K562 (cell line): ENCODE data around the gene HFE. TPM values are rescaled to one million over a fixed set of nuclear protein-coding genes. Genes with fewer than 3 reads are reported as not detected.

Source experiments
- ATF6 ChIP-seq: sonication (generic); formaldehyde crosslinking; IDR thresholded peaks from 2 replicates; pipeline ENCODE4 v1.4.0; 2020; ENCODE audit warnings: mild to moderate bottlenecking, missing genetic modification reagents
- CHD4 ChIP-seq: fragments of 200-600 bp; sonication (generic); IDR thresholded peaks from 3 replicates; pipeline ENCODE4 v1.6.1; 2012; ENCODE audit warnings: low read depth, mild to moderate bottlenecking, mixed read lengths, low read length, inconsistent platforms; ENCODE audit not compliant: insufficient read depth, insufficient replicate concordance, poor library complexity, severe bottlenecking
- CREM ChIP-seq: IDR thresholded peaks from 2 replicates; pipeline ENCODE4 v1.6.1; 2014; ENCODE audit warnings: antibody characterized with exemption, low read depth
- MTA3 ChIP-seq: fragments of 450-650 bp; formaldehyde crosslinking; IDR thresholded peaks from 2 replicates; pipeline ENCODE4 v1.6.1; 2017; ENCODE audit warnings: mild to moderate bottlenecking, borderline replicate concordance
- NFRKB ChIP-seq: fragments of 450-650 bp; IDR thresholded peaks from 2 replicates; pipeline ENCODE4 v1.6.1; 2016; ENCODE audit warnings: low read depth
- PHF20 ChIP-seq: fragments of 450-650 bp; IDR thresholded peaks from 2 replicates; pipeline ENCODE4 v1.6.1; 2018; ENCODE audit not compliant: partially characterized antibody
- REST ChIP-seq, 2 experiments: fragments of 450-650 bp; formaldehyde crosslinking in 1 of 2; IDR thresholded peaks; 2 replicates each; pipeline versions ENCODE4 v1.4.0 to v1.6.1; 2014 to 2020; ENCODE audit warnings: mild to moderate bottlenecking in 2 of 2, borderline replicate concordance in 1 of 2, low read depth in 1 of 2
- SMARCA4 ChIP-seq: fragments of 450-650 bp; IDR thresholded peaks from 2 replicates; pipeline ENCODE4 v1.6.1; 2016
- TRIM28 ChIP-seq: fragments of 450-650 bp; IDR thresholded peaks from 2 replicates; pipeline ENCODE4 v1.6.1; 2017
- ZMIZ1 ChIP-seq, 2 experiments: fragments of 150-350 bp in 1 of 2; IDR thresholded peaks; 2 replicates each; pipeline ENCODE4 v1.6.1; 2012 to 2016; ENCODE audit warnings: low read depth in 2 of 2, low read length in 2 of 2, mild to moderate bottlenecking in 1 of 2, moderate library complexity in 1 of 2
- ZNF165 ChIP-seq: fragments of 250-450 bp; sonication (Bioruptor Pico); IDR thresholded peaks from 2 replicates; pipeline ENCODE4 v1.4.0; 2020; ENCODE audit warnings: borderline replicate concordance
- ZNF384 ChIP-seq: IDR thresholded peaks from 2 replicates; pipeline ENCODE4 v1.6.1; 2012; ENCODE audit warnings: low read depth, low read length, improper control_type of control experiment
- polyA plus RNA-seq, 8 experiments: library from polyadenylated mRNA; depleted of rRNA in 4 of 8; stranded (reverse) in 5 of 8; unstranded in 3 of 8; fragments of >200 nt; fragmentation: Nextera tagmentation in 2 of 8; fragmentation: Illumina TruSeq in 1 of 8; extraction: Ambion mirVana in 2 of 8; extraction: Trizol in 1 of 8; gene quantifications; 2 replicates each; pipeline versions ENCODE4 v1.2.1 to v1.2.3, GENCODE V29; 2011 to 2014; ENCODE audit warnings: inconsistent platforms in 1 of 8, missing spikeins in 1 of 8
- total RNA-seq, 7 experiments: library from RNA; depleted of rRNA in 6 of 7; stranded (reverse); fragments of >200 nt in 6 of 7; fragmentation: Illumina TruSeq in 2 of 7; extraction: Trizol in 2 of 7; gene quantifications; 2 replicates each; pipeline versions ENCODE4 v1.2.1 to v1.2.3, GENCODE V29; 2011 to 2021; ENCODE audit warnings: low replicate concordance in 1 of 7

Gene HFE
- total and polyA plus RNA-seq, 9 of the 15 experiments (the other 6 are each of a cell fraction or from before 2014, with no cell fraction given) = 0.14 to 1.2 (median 0.76) TPM

GRCh38 chr6:26064619-26065257, 22.5 kb upstream of the HFE start (continued):
- TF ChIP-seq SMARCA4 (no peak), CHD4 (peak; percentile 56), CREM (peak; percentile 36; the same call in 1 of the 2 replicates), ZNF384 (0 out of 2 replicates have a peak, but pooled peaks have one; percentile 17), PHF20 (peak; percentile 59), MTA3 (0 out of 2 replicates have a peak, but pooled peaks have one; percentile 61), TRIM28 (0 out of 2 replicates have a peak, but pooled peaks have one; percentile 32), ZMIZ1 (IDR thresholded peaks at IDR 0.05; ENCODE audit: low read depth in 2 of 2, low read length in 2 of 2) (no peak), NFRKB (no peak), ZNF165 (no peak), REST (IDR thresholded peaks at IDR 0.05; ENCODE audit: borderline replicate concordance) (peak; percentile 57; the same call in 1 of the 2 replicates), REST (CRISPR knock-in tag; IDR thresholded peaks at IDR 0.05; ENCODE audit: low read depth) (no peak), ATF6 (no peak)
